Measurements from ENCODE around the gene VAPB.

The VAPB gene

GRCh38 chr20:58457083-58457695 lies 68.2 kb downstream of the VAPB start:
- Histone ChIP-seq H3K4me3 (no peak overlapping the region), H3K9me3 (no peaks in the 10 kb centered on the region), H3K27me3 (ENCODE audit: low read depth) (no peaks in the 10 kb centered on the region), H3K4me1 (no peaks in the 10 kb centered on the region), H3K36me3 (replicated peaks) (no peaks in the 10 kb centered on the region; the same call in 1 of the 2 replicates)
- in situ Hi-C loops (cut with MboI; ENCODE audit: low sequenced_read_pairs), result no loop called here
- DNase-seq (ENCODE audit: low spot score in 2 of 2), result no peak

DNA sequence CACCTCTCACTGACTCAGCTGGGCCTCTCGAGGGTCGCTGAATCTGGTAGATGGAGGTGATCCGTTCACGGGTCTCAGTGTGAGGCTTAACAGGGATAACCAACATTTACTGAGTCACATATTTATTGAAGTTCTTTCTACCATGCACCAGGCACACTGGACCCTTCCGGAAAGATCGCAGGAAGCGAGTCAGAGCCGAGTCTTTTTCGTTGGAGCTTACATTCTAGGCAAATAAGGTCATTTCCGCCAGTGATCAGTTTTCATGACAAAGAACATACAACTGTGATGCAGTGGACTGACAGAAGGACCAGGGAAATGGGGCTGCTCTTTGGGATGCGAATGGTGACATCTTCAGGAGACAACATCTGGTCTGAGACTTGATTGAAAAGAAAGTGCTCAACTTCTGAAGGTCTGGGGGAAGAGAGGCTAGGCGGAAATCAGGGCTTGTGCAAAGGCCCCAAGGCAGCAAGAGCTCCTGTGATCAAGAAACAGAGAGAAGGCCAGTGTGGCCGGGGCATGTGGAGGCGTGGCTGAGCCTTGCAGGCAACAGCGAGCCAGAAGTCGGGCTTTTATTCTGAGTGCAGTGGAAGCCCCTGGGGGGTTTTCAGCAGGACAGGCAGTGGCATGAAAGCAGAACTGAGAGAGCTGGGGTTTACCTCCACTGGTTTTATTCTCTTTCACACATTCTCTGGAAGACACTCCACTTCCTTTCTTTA lies 69.5 kb downstream of the VAPB start:
- DNase-seq (ENCODE audit: low spot score in 2 of 2), result peak in 1 of 2 experiments; percentile 18
- in situ Hi-C loops (cut with MboI; ENCODE audit: low sequenced_read_pairs), result no loop called here

GRCh38 chr20:58459058-58459750 lies 70.2 kb downstream of the VAPB start:
- H3K4me1 ChIP-seq, result no peaks in the 10 kb centered on the region
- in situ Hi-C loops (cut with MboI; ENCODE audit: low sequenced_read_pairs), result no loop called here

More for the DNA sequence above, 69.5 kb downstream of the VAPB start:
- Histone ChIP-seq H3K4me3 (no peak overlapping the region), H3K9me3 (no peaks in the 10 kb centered on the region), H3K36me3 (replicated peaks) (no peaks in the 10 kb centered on the region), H3K4me1 (no peaks in the 10 kb centered on the region), H3K27me3 (ENCODE audit: low read depth) (no peaks in the 10 kb centered on the region)

DNA sequence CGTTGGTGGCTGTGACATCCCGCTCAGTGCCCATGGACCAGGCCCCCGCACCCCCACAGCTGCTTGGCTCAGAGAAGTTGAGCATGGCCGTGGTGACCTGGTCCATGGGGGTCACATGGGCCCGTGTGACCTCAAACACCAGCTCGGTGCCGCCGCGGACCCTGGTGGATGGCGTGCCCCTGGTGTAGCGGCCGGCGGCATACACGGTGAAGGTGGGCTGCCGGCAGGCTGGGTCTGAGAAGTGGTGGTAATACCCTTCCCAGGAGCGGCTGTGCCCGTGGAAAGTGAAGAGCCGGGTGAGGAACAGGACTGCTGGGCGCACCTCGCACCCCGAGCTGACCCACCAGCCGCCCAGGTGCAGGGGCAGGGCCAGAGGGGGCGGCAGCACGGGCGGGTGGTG lies 72.1 kb downstream of the VAPB start:
- no peaks in the 10 kb centered on the region for H3K4me1 ChIP-seq
- no peak overlapping the region for H3K4me3 ChIP-seq
- no peak for DNase-seq (ENCODE audit: low spot score in 2 of 2)
- no peaks in the 10 kb centered on the region for H3K27me3 ChIP-seq (ENCODE audit: low read depth)
- no peaks in the 10 kb centered on the region for H3K9me3 ChIP-seq
- H3K36me3 ChIP-seq (replicated peaks), result no peaks in the 10 kb centered on the region
- in situ Hi-C loops (cut with MboI; ENCODE audit: low sequenced_read_pairs), result no loop called here

More at GRCh38 chr20:58459058-58459750, 70.2 kb downstream of the VAPB start:
- Histone ChIP-seq H3K27me3 (ENCODE audit: low read depth) (no peaks in the 10 kb centered on the region), H3K4me3 (no peak overlapping the region), H3K9me3 (no peaks in the 10 kb centered on the region), H3K36me3 (replicated peaks) (no peaks in the 10 kb centered on the region)
- no peak for DNase-seq (ENCODE audit: low spot score in 2 of 2)

GRCh38 chr20:58461899-58462298 lies 72.9 kb downstream of the VAPB start:
- Histone ChIP-seq H3K36me3 (replicated peaks) (no peaks in the 10 kb centered on the region), H3K9me3 (no peaks in the 10 kb centered on the region), H3K4me1 (no peaks in the 10 kb centered on the region), H3K27me3 (ENCODE audit: low read depth) (no peaks in the 10 kb centered on the region), H3K4me3 (no peak overlapping the region)
- no peak for DNase-seq (ENCODE audit: low spot score in 2 of 2)
- in situ Hi-C loops (cut with MboI; ENCODE audit: low sequenced_read_pairs), result no loop called here

- in situ Hi-C loops (cut with MboI; ENCODE audit: low sequenced_read_pairs), result no loop called here
- no peaks in the 10 kb centered on the region for H3K27me3 ChIP-seq (ENCODE audit: low read depth)
- no peaks in the 10 kb centered on the region for H3K36me3 ChIP-seq (replicated peaks)
- DNase-seq (ENCODE audit: low spot score in 2 of 2), result no peak
- no peaks in the 10 kb centered on the region for H3K9me3 ChIP-seq
- H3K4me3 ChIP-seq, result no peak overlapping the region
- no peaks in the 10 kb centered on the region for H3K4me1 ChIP-seq
These were observed 74.2 kb downstream of the VAPB start for GRCh38 chr20:58463256-58463655.

- in situ Hi-C loops (cut with MboI; ENCODE audit: low sequenced_read_pairs), result no loop called here
- no peaks in the 10 kb centered on the region for H3K4me1 ChIP-seq
- no peak overlapping the region for H3K4me3 ChIP-seq
- DNase-seq (ENCODE audit: low spot score in 2 of 2), result no peak
- no peaks in the 10 kb centered on the region for H3K9me3 ChIP-seq
- no peaks in the 10 kb centered on the region for H3K27me3 ChIP-seq (ENCODE audit: low read depth)
- no peaks in the 10 kb centered on the region for H3K36me3 ChIP-seq (replicated peaks)
These were observed 75.8 kb downstream of the VAPB start for GRCh38 chr20:58464838-58465237.

DNA sequence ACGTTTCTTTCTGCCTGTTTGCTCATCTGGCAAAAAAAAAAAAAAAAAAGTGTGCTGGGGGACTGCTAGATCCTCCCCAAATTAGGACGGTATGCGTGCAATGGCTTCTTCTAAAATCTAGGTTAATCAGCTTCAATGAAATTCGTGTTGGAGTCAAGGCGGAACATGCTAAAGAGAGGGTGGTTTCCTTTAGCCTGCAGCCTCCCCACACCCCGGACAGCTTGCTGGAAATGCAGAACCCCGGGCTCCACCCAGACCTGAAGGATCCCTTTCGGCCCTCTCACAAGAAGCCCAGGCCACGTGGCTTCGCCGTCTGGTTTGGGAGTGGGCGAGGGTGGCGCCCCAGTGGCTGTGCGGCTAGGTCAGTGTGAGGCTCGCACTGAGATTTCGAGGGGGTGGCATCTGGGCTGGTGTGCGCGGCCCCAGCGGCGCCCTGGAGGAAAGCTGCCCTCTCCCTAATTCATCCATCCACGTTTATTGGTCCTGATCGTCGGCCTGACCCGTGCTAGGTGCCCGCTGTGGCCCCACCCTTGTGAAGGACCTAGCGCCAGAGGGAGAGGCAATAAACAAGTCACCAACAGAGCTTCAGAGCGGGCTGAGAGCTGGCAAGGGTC lies 77.2 kb downstream of the VAPB start:
- Histone ChIP-seq H3K9me3 (no peaks in the 10 kb centered on the region), H3K27me3 (ENCODE audit: low read depth) (no peaks in the 10 kb centered on the region), H3K4me1 (no peaks in the 10 kb centered on the region), H3K36me3 (replicated peaks) (no peaks in the 10 kb centered on the region), H3K4me3 (no peak overlapping the region)
- in situ Hi-C loops (cut with MboI; ENCODE audit: low sequenced_read_pairs), result no loop called here
- no peak for DNase-seq (ENCODE audit: low spot score in 2 of 2)

DNA sequence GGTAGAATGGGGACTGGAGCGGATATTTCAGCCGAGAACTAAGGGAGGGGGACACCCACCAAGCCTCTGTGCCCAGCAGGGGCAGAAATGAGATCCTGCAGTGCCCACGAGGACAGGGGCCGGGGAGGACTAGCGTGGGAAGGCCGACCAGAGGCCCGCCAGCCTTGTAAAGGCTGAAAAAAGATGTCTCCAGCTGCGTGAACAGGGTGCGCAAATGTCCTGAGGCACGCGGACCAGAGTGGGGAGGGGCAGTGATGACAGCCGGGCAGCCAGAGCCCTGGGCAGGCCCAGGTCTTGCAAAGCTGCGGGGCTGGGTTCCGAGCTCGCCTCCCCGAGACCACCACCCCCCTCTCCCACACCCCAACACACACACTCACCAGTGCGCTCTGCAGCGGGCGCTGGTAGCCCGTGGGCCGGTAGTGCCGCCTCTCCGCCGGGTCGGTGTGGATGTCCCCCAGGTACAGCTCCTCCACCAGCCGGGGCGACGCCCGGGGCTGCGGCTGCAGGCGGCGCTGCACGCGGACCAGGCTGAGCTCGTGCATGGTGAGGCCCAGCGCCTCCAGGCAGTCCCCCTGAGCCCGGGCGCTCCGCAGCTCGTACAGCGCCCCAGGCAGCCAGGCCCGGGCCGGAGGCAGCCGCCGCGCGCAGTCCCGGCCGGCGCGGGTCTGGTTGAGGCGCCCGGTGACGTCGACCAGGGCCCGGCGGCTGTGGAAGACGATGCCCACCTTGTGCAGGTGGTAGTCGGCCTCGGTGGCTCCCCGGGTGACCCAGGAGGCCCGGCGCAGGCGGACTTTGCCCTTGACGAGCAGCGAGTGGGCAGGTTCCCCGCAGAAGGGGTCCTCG lies 77.9 kb downstream of the VAPB start:
- Histone ChIP-seq H3K4me3 (no peak overlapping the region), H3K27me3 (ENCODE audit: low read depth) (no peaks in the 10 kb centered on the region), H3K4me1 (no peaks in the 10 kb centered on the region), H3K36me3 (replicated peaks) (no peaks in the 10 kb centered on the region), H3K9me3 (no peaks in the 10 kb centered on the region)
- in situ Hi-C loops (cut with MboI; ENCODE audit: low sequenced_read_pairs), result no loop called here
- DNase-seq (ENCODE audit: low spot score in 2 of 2), result no peak

GRCh38 chr20:58467572-58468527 lies 78.8 kb downstream of the VAPB start:
- DNase-seq (ENCODE audit: low spot score in 2 of 2), result no peak
- Histone ChIP-seq H3K36me3 (replicated peaks) (no peaks in the 10 kb centered on the region), H3K9me3 (no peaks in the 10 kb centered on the region), H3K4me3 (no peak overlapping the region), H3K27me3 (ENCODE audit: low read depth) (no peaks in the 10 kb centered on the region), H3K4me1 (no peaks in the 10 kb centered on the region)
- in situ Hi-C loops (cut with MboI; ENCODE audit: low sequenced_read_pairs), result no loop called here

GRCh38 chr20:58469616-58470015 lies 80.6 kb downstream of the VAPB start:
- no peaks in the 10 kb centered on the region for H3K36me3 ChIP-seq (replicated peaks)
- DNase-seq (ENCODE audit: low spot score in 2 of 2), result no peak
- no peak overlapping the region for H3K4me3 ChIP-seq
- H3K9me3 ChIP-seq, result no peaks in the 10 kb centered on the region
- in situ Hi-C loops (cut with MboI; ENCODE audit: low sequenced_read_pairs), result no loop called here
- no peaks in the 10 kb centered on the region for H3K4me1 ChIP-seq
- no peaks in the 10 kb centered on the region for H3K27me3 ChIP-seq (ENCODE audit: low read depth)

GRCh38 chr20:58470336-58471192 lies 81.5 kb downstream of the VAPB start:
- H3K27me3 ChIP-seq (ENCODE audit: low read depth), result no peaks in the 10 kb centered on the region
- DNase-seq (ENCODE audit: low spot score in 2 of 2), result no peak
- H3K4me1 ChIP-seq, result no peaks in the 10 kb centered on the region
- no peaks in the 10 kb centered on the region for H3K36me3 ChIP-seq (replicated peaks)
- no peaks in the 10 kb centered on the region for H3K9me3 ChIP-seq
- H3K4me3 ChIP-seq, result no peak overlapping the region
- in situ Hi-C loops (cut with MboI; ENCODE audit: low sequenced_read_pairs), result no loop called here

All from HAP-1 (cell line).